ENCODE data around the gene DPP6. TPM values are rescaled to one million over a fixed set of nuclear protein-coding genes. Genes with fewer than 3 reads are reported as not detected.

DPP6 gene
- polyA plus RNA-seq, 2 of the 4 experiments (the other 2 are of a cell fraction): not detected

GRCh38 chr7:154726368-154726767 lies 674.2 kb downstream of the DPP6 start:
- TF ChIP-seq, protein P1, sequence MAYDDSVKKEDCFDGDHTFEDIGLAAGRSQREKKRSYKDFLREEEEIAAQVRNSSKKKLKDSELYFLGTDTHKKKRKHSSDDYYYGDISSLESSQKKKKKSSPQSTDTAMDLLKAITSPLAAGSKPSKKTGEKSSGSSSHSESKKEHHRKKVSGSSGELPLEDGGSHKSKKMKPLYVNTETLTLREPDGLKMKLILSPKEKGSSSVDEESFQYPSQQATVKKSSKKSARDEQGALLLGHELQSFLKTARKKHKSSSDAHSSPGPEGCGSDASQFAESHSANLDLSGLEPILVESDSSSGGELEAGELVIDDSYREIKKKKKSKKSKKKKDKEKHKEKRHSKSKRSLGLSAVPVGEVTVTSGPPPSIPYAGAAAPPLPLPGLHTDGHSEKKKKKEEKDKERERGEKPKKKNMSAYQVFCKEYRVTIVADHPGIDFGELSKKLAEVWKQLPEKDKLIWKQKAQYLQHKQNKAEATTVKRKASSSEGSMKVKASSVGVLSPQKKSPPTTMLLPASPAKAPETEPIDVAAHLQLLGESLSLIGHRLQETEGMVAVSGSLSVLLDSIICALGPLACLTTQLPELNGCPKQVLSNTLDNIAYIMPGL (CRISPR knock-in tag; IDR thresholded peaks at IDR 0.05; ENCODE audit: borderline replicate concordance): no peak
- TF ChIP-seq ZC3H11A (IDR thresholded peaks at IDR 0.05) (no peak), ZFP36 (IDR thresholded peaks at IDR 0.05; ENCODE audit: borderline replicate concordance, partially characterized antibody) (peak; percentile 76), CHD2 (IDR thresholded peaks at IDR 0.05; ENCODE audit: low read length, partially characterized antibody) (no peak), FOXS1 (CRISPR knock-in tag; IDR thresholded peaks at IDR 0.05) (no peak), CHD4 (IDR thresholded peaks at IDR 0.05; ENCODE audit: borderline replicate concordance) (no peak), CEBPB (IDR thresholded peaks at IDR 0.05) (no peak), EP300 (IDR thresholded peaks at IDR 0.05) (no peak)
- Histone ChIP-seq H3K4me3 (no peak overlapping the region), H3K9me3 (0 out of 3 replicates have a peak, but pooled peaks cover 10% of the 10 kb centered on the region), H3K4me1 (no peaks in the 10 kb centered on the region), H3K27ac (no peak overlapping the region), H3K4me2 (no peak overlapping the region)
- under 1% methylated on average over 4 of the region's 4 CpGs for WGBS (ENCODE audit: missing lambda C conversion rate)
- FAIRE-seq (no peak), ATAC-seq (no peak), DNase-seq (ENCODE audit: low read depth in 1 of 2, low spot score in 1 of 2) (no peak)
- POLR2A ChIA-PET: no interaction called here
- CTCF ChIA-PET: no interaction called here

DNA sequence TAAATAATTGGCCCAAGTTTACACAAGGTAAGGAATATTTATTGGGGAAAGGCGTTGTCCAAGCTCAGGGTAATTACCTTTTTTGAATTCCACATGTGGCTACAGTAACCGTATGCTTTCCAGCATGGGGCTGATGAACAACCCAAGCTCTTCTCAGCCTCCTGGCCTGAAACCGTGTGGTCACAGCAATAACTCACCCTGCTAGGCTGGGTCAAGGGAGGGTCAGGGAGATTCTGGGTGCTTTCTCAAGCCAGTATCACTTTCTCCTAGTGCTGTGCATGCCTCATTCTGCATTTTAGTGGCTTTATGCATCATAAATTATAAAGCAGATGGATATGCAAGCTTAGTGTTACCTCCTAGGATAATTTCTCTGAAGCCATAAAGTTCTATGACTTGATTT lies 676.9 kb downstream of the DPP6 start:
- ATAC-seq (no peak), FAIRE-seq (no peak), DNase-seq (ENCODE audit: low read depth in 1 of 2, low spot score in 1 of 2) (no peak)
- POLR2A ChIA-PET: no interaction called here
- CTCF ChIA-PET: no interaction called here
- no peak for TF ChIP-seq HOXB13 (CRISPR knock-in tag; IDR thresholded peaks at IDR 0.05; ENCODE audit: low read depth)
- TF ChIP-seq NR3C1 (IDR thresholded peaks at IDR 0.05): no peak
- no peak for TF ChIP-seq SMC3 (IDR thresholded peaks at IDR 0.05)
- no peak for TF ChIP-seq TP53 (CRISPR knock-in tag; IDR thresholded peaks at IDR 0.05)
- TF ChIP-seq FOSL2 (IDR thresholded peaks at IDR 0.05): no peak
- no peak for TF ChIP-seq FOSL2 (CRISPR knock-in tag; IDR thresholded peaks at IDR 0.05)
- no peak for TF ChIP-seq MYC (IDR thresholded peaks at IDR 0.05; ENCODE audit: borderline replicate concordance, low read length)
- TF ChIP-seq JUN (IDR thresholded peaks at IDR 0.05): no peak
- no peak for TF ChIP-seq EP300 (IDR thresholded peaks at IDR 0.05)
- TF ChIP-seq KDM1A (IDR thresholded peaks at IDR 0.05; ENCODE audit: low read depth): no peak
- TF ChIP-seq, protein P2, sequence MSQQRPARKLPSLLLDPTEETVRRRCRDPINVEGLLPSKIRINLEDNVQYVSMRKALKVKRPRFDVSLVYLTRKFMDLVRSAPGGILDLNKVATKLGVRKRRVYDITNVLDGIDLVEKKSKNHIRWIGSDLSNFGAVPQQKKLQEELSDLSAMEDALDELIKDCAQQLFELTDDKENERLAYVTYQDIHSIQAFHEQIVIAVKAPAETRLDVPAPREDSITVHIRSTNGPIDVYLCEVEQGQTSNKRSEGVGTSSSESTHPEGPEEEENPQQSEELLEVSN (IDR thresholded peaks at IDR 0.05; ENCODE audit: borderline replicate concordance, low read depth): no peak
- TF ChIP-seq POLR2AphosphoS2 (conservative IDR thresholded peaks at IDR 0.05; ENCODE audit: low read length): no peak
- no peak for TF ChIP-seq ZSCAN20 (CRISPR knock-in tag; IDR thresholded peaks at IDR 0.05)
- no peak for TF ChIP-seq ZC3H11A (IDR thresholded peaks at IDR 0.05)
- TF ChIP-seq, protein P1 (CRISPR knock-in tag; IDR thresholded peaks at IDR 0.05; ENCODE audit: borderline replicate concordance): no peak
- TF ChIP-seq MAZ (IDR thresholded peaks at IDR 0.05; ENCODE audit: borderline replicate concordance, low read depth, low read length): no peak
- no peak for TF ChIP-seq MAFK (IDR thresholded peaks at IDR 0.05; ENCODE audit: partially characterized antibody)
- TF ChIP-seq EHMT2 (IDR thresholded peaks at IDR 0.05; ENCODE audit: low read depth): no peak
- no peak for TF ChIP-seq HOXB5 (CRISPR knock-in tag; IDR thresholded peaks at IDR 0.05)
- no peak for TF ChIP-seq ATOH8 (CRISPR knock-in tag; IDR thresholded peaks at IDR 0.05; ENCODE audit: low read depth)
- TF ChIP-seq, protein P3, sequence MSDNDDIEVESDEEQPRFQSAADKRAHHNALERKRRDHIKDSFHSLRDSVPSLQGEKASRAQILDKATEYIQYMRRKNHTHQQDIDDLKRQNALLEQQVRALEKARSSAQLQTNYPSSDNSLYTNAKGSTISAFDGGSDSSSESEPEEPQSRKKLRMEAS (IDR thresholded peaks at IDR 0.05): no peak
- H3K9me3 ChIP-seq: 0 out of 3 replicates have a peak, but pooled peaks cover 10% of the 10 kb centered on the region
- H3K4me1 ChIP-seq: no peaks in the 10 kb centered on the region
- H3K4me3 ChIP-seq: no peak overlapping the region
- 21% methylated on average over 3 of the region's 3 CpGs for WGBS (ENCODE audit: missing lambda C conversion rate)
- H3K27ac ChIP-seq: no peak overlapping the region
- no peak overlapping the region for H3K4me2 ChIP-seq
